ENCODE results near the gene DDX39A.

GRCh38 chr19:14390548-14390947 is 28.6 kb downstream of the DDX39A start:
- TF ChIP-seq EZH2 (IDR thresholded peaks at IDR 0.05; ENCODE audit: insufficient read depth, poor library complexity, severe bottlenecking) (no peak), EZH2phosphoT487 (IDR thresholded peaks at IDR 0.05; ENCODE audit: insufficient read depth, low read depth) (no peak)

Measured in GM23248 (cell line).